ENCODE measurements around the gene FANCI.
A peak's percentile ranks its signal among the peaks of the same experiment; 100 is the strongest.

Gene FANCI

DNA sequence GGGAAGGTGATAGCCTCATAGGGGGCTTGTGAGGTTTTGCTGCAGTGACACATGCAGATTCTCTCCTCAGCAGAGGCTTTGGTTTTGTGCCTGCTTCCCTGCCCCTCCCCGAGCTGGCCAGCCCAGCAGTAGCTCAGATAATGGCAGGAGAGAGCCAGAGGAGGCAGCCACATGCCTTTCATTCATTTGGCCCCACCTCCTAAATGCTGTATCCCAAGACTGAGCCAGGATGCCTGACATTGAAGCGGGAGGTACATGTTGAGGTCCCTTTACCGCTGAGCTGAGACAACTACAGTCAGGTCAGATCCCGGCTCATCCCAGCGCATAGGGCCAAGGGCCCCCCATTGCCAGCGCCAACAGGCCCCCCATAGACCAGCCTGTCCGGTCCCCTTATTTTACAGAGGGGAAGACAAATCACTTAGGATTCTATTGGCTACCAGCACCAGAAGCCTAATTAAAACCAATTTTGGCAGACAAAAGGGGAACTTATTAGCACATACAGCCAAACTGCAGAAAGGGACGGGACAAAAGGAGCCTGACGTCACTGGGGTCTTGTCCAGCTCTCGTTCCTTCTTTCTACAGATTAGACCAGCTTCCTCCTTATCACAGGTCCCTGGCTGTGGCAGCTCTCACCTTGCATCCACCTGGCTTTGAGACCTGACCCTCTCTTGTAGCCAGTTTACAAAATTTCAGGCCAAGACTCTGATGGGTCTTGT lies 102.9 kb downstream of the FANCI start:
- peaks cover 5% of the 10 kb centered on the region; the same call in 1 of the 2 replicates for H3K4me1 ChIP-seq (ENCODE audit: control insufficient read depth, insufficient read depth, low read length)
- H3K4me3 ChIP-seq (ENCODE audit: low read depth, low read length) = no peak overlapping the region
- H3K9ac ChIP-seq (ENCODE audit: low read length) = no peak overlapping the region
- H3K27ac ChIP-seq (ENCODE audit: low read depth, low read length) = no peak overlapping the region
- H3K9me3 ChIP-seq (ENCODE audit: control insufficient read depth, insufficient read depth, low read depth, low read length) = no peaks in the 10 kb centered on the region; the same call in 1 of the 2 replicates
- H3K27me3 ChIP-seq (ENCODE audit: control insufficient read depth, insufficient read depth, low read length) = peaks cover 43% of the 10 kb centered on the region
- no peaks in the 10 kb centered on the region for H3K36me3 ChIP-seq (ENCODE audit: control insufficient read depth, insufficient read depth, low read length)

DNA sequence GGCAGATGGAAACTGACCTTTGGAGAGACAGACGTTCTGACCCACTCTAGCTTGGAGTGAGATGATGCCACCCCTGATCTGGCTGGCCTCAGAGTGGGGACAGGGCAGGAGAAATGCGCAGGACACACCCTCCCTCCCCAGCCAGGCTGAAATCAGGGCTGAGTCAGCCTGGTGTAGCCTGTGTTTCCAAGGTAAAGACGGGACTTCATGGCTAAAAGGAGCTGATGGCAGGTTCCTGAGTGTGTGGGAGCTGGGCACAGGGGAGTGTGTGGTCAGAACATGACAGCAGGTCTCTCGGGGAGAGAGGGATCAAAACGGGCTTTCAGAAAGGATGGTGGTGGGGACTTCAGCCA lies 105.4 kb downstream of the FANCI start:
- H3K27ac ChIP-seq (ENCODE audit: low read depth, low read length) = no peak overlapping the region
- H3K4me3 ChIP-seq (ENCODE audit: low read depth, low read length) = no peak overlapping the region
- no peaks in the 10 kb centered on the region for H3K36me3 ChIP-seq (ENCODE audit: control insufficient read depth, insufficient read depth, low read length)
- H3K9ac ChIP-seq (ENCODE audit: low read length) = no peak overlapping the region
- H3K9me3 ChIP-seq (ENCODE audit: control insufficient read depth, insufficient read depth, low read depth, low read length) = no peaks in the 10 kb centered on the region; the same call in 1 of the 2 replicates
- H3K27me3 ChIP-seq (ENCODE audit: control insufficient read depth, insufficient read depth, low read length) = peaks cover 61% of the 10 kb centered on the region
- peaks cover 5% of the 10 kb centered on the region; the same call in 1 of the 2 replicates for H3K4me1 ChIP-seq (ENCODE audit: control insufficient read depth, insufficient read depth, low read length)

- Histone ChIP-seq H3K27ac (ENCODE audit: low read depth, low read length) (no peak overlapping the region), H3K9ac (ENCODE audit: low read length) (no peak overlapping the region), H3K36me3 (ENCODE audit: control insufficient read depth, insufficient read depth, low read length) (no peaks in the 10 kb centered on the region), H3K4me1 (ENCODE audit: control insufficient read depth, insufficient read depth, low read length) (no peaks in the 10 kb centered on the region), H3K9me3 (ENCODE audit: control insufficient read depth, insufficient read depth, low read depth, low read length) (no peaks in the 10 kb centered on the region), H3K4me3 (ENCODE audit: low read depth, low read length) (no peak overlapping the region), H3K27me3 (ENCODE audit: control insufficient read depth, insufficient read depth, low read length) (peaks cover 81% of the 10 kb centered on the region)
Measured at GRCh38 chr15:89352476-89352875, 108.7 kb downstream of the FANCI start.

GRCh38 chr15:89353991-89354390 lies 110.2 kb downstream of the FANCI start:
- no peaks in the 10 kb centered on the region for H3K9me3 ChIP-seq (ENCODE audit: control insufficient read depth, insufficient read depth, low read depth, low read length)
- H3K4me3 ChIP-seq (ENCODE audit: low read depth, low read length) = no peak overlapping the region
- no peak overlapping the region for H3K27ac ChIP-seq (ENCODE audit: low read depth, low read length)
- H3K9ac ChIP-seq (ENCODE audit: low read length) = no peak overlapping the region
- H3K36me3 ChIP-seq (ENCODE audit: control insufficient read depth, insufficient read depth, low read length) = no peaks in the 10 kb centered on the region
- peaks cover 87% of the 10 kb centered on the region for H3K27me3 ChIP-seq (ENCODE audit: control insufficient read depth, insufficient read depth, low read length)
- no peaks in the 10 kb centered on the region for H3K4me1 ChIP-seq (ENCODE audit: control insufficient read depth, insufficient read depth, low read length)

DNA sequence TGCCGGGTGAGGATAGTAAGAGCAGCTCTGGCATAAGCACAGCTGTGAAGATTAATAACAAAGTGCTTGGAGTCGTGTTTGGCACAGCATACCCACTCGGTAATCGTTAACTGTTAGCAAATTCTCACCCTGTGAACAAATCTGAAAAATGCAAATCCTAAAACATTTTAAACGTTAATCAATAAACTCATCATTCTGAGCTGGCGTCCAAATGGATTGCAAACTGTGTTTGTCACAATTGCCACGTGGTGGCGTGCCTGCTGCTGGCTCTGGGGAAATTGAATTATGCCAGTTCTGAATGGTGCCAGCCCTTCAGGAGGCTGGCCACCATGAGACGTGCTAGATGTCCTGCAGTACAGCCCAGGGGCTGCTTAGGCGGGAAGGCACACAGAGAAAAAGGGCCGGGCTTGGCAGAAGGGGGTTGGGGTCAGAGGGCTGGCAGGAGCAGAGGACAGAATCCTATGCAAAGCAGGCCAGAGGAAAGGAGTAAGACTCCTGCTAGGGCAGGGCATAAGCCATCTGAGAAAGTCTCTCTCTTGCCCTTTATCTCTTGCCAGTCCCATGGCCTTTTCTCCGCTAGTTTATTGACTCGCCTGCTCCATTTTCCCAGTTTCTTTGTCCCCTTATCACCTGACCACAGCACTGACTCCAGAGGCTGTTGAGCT lies 113.0 kb downstream of the FANCI start:
- Histone ChIP-seq H3K4me3 (ENCODE audit: low read depth, low read length) (no peak overlapping the region), H3K36me3 (ENCODE audit: control insufficient read depth, insufficient read depth, low read length) (no peaks in the 10 kb centered on the region), H3K9ac (ENCODE audit: low read length) (no peak overlapping the region), H3K4me1 (ENCODE audit: control insufficient read depth, insufficient read depth, low read length) (peaks cover 9% of the 10 kb centered on the region), H3K27ac (ENCODE audit: low read depth, low read length) (no peak overlapping the region), H3K27me3 (ENCODE audit: control insufficient read depth, insufficient read depth, low read length) (peaks cover 95% of the 10 kb centered on the region), H3K9me3 (ENCODE audit: control insufficient read depth, insufficient read depth, low read depth, low read length) (no peaks in the 10 kb centered on the region)

- peaks cover 100% of the 10 kb centered on the region for H3K27me3 ChIP-seq (ENCODE audit: control insufficient read depth, insufficient read depth, low read length)
- H3K36me3 ChIP-seq (ENCODE audit: control insufficient read depth, insufficient read depth, low read length) = no peaks in the 10 kb centered on the region
- no peak overlapping the region for H3K9ac ChIP-seq (ENCODE audit: low read length)
- H3K4me3 ChIP-seq (ENCODE audit: low read depth, low read length) = peak overlapping the region; percentile 58
- H3K27ac ChIP-seq (ENCODE audit: low read depth, low read length) = no peak overlapping the region
- H3K9me3 ChIP-seq (ENCODE audit: control insufficient read depth, insufficient read depth, low read depth, low read length) = no peaks in the 10 kb centered on the region
- H3K4me1 ChIP-seq (ENCODE audit: control insufficient read depth, insufficient read depth, low read length) = peaks cover 12% of the 10 kb centered on the region
Measured at GRCh38 chr15:89358435-89358754, 114.6 kb downstream of the FANCI start.

DNA sequence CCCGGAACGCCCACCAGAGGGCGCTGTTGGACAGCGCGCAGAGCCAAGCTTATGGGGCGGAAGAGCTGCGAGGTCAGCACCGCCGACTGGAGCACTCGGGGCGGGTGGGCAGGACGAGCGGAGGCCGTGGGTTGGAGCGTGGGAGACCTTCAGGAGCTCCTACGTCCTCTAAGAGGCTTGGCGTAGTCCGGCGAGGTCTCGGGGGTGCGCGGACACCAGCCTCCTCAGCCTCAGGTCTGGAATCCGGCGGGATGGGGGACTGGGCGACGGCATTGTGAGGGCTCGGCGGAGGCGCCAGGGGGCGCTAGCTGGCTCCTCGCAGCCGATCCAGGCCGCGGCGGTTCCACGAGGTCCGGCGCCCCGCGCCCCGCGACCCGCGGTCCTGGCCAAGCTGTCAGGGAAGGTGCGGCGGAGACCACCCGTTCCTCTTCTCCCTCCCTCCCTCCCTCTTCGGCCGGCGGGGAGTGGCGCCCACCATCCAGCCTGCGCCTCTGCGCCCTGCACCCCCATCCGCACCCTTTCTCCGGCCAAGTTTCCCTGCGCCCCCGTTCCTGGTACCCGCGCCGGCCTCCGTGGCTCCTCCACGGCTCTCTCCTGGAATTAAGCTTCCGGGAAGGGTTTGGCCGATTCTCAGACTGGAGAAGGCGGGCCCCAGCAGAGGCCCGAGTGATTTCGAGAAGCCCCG lies 115.1 kb downstream of the FANCI start:
- H3K4me3 ChIP-seq (ENCODE audit: low read depth, low read length) = peak overlapping the region; percentile 58
- H3K9me3 ChIP-seq (ENCODE audit: control insufficient read depth, insufficient read depth, low read depth, low read length) = no peaks in the 10 kb centered on the region
- H3K9ac ChIP-seq (ENCODE audit: low read length) = no peak overlapping the region
- H3K27me3 ChIP-seq (ENCODE audit: control insufficient read depth, insufficient read depth, low read length) = peaks cover 100% of the 10 kb centered on the region
- H3K36me3 ChIP-seq (ENCODE audit: control insufficient read depth, insufficient read depth, low read length) = no peaks in the 10 kb centered on the region
- peaks cover 12% of the 10 kb centered on the region for H3K4me1 ChIP-seq (ENCODE audit: control insufficient read depth, insufficient read depth, low read length)
- H3K27ac ChIP-seq (ENCODE audit: low read depth, low read length) = no peak overlapping the region

DNA sequence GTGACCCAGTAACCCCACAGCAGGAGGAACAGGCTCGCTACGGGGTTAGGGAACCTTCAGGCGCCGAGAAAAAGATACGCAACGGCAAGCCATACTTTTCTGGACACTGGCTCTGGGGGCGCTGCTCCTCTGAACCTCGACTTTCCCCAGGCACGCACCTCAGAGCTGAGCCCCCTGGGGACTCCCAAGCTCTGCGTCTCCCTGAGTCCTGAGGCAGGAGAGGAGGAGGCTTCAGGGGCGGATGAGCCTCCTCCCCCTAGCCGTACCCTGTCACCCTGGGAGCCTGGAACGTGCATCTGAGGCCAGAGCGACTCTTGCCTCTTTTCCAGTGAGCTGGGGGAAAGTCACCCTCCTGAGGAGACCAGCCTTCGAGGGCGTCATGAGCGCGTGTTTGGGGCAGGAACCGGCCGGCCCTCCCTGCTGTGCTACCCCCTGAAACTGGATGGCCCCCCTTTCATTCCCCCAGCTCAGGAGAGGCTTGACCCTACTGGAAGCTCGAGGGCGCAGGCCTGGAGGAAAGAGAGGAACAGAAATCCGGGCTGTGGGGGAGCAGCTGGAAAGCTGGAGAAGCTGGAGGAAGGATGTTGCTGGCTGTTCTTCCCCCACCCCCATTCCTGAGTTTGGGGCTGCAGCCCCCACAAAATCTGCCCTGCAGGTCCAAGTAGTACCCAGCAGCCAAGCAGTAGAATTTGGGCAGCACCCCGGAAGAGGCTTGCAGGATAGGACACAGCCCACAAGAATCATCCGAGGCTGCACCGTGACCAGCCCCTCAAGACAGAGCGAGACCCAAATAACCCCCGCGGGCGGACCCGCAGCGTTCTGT lies 115.9 kb downstream of the FANCI start:
- Histone ChIP-seq H3K36me3 (ENCODE audit: control insufficient read depth, insufficient read depth, low read length) (no peaks in the 10 kb centered on the region), H3K9me3 (ENCODE audit: control insufficient read depth, insufficient read depth, low read depth, low read length) (no peaks in the 10 kb centered on the region), H3K4me1 (ENCODE audit: control insufficient read depth, insufficient read depth, low read length) (peaks cover 12% of the 10 kb centered on the region), H3K4me3 (ENCODE audit: low read depth, low read length) (no peak overlapping the region), H3K27me3 (ENCODE audit: control insufficient read depth, insufficient read depth, low read length) (peaks cover 100% of the 10 kb centered on the region), H3K9ac (ENCODE audit: low read length) (no peak overlapping the region), H3K27ac (ENCODE audit: low read depth, low read length) (no peak overlapping the region)

DNA sequence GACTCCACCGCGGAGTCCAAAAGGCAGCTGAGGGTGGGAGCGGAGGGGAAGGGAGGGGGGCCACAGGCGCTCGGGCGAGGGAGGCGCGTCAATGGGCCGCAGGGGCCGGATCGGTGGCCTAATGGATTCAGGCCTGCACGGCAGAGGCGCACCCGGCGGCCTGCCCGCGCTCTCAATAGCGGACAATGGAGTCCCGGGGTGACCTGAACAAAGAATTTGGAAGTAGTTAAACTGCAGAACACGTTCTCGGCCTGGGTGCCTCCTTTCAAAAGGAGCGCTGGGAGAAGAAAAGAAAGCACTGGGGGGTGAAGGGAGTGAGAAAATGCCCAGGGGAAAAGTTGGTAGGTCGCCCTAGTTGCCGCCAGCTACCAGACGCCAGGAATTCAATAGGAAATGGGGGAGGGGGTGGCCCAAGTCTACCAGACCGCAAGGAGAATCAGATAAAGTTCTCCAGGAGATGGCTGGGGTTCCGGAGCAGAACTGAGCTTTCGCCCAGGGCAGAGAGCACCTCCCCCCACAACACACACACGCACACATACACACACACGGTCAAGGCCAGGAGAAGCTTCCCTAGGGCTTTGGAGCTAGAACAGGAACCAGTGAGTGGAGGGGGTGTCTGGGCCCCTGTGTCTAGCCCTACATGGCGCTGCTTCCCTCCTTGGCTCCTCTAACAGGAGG lies 116.7 kb downstream of the FANCI start:
- Histone ChIP-seq H3K27me3 (ENCODE audit: control insufficient read depth, insufficient read depth, low read length) (peaks cover 100% of the 10 kb centered on the region), H3K36me3 (ENCODE audit: control insufficient read depth, insufficient read depth, low read length) (no peaks in the 10 kb centered on the region), H3K9me3 (ENCODE audit: control insufficient read depth, insufficient read depth, low read depth, low read length) (no peaks in the 10 kb centered on the region), H3K9ac (ENCODE audit: low read length) (no peak overlapping the region), H3K4me1 (ENCODE audit: control insufficient read depth, insufficient read depth, low read length) (peaks cover 12% of the 10 kb centered on the region), H3K4me3 (ENCODE audit: low read depth, low read length) (no peak overlapping the region), H3K27ac (ENCODE audit: low read depth, low read length) (no peak overlapping the region)

- H3K9me3 ChIP-seq (ENCODE audit: control insufficient read depth, insufficient read depth, low read depth, low read length) = no peaks in the 10 kb centered on the region
- H3K4me3 ChIP-seq (ENCODE audit: low read depth, low read length) = 0 out of 2 replicates have a peak overlapping the region, but pooled peaks have one; percentile 11
- peaks cover 12% of the 10 kb centered on the region for H3K4me1 ChIP-seq (ENCODE audit: control insufficient read depth, insufficient read depth, low read length)
- no peak overlapping the region for H3K27ac ChIP-seq (ENCODE audit: low read depth, low read length)
- no peak overlapping the region for H3K9ac ChIP-seq (ENCODE audit: low read length)
- H3K36me3 ChIP-seq (ENCODE audit: control insufficient read depth, insufficient read depth, low read length) = no peaks in the 10 kb centered on the region
- H3K27me3 ChIP-seq (ENCODE audit: control insufficient read depth, insufficient read depth, low read length) = peaks cover 100% of the 10 kb centered on the region
Measured at GRCh38 chr15:89361451-89362202, 117.8 kb downstream of the FANCI start.

Data from HUES6 (cell line).